Measurements from ENCODE around the gene FOXP2.
"Not testable (repeated sequence)": the region's sequence is repeated elsewhere in the genome, so short reads cannot be mapped to it uniquely, and the experiment has no call there.

Gene FOXP2

DNA sequence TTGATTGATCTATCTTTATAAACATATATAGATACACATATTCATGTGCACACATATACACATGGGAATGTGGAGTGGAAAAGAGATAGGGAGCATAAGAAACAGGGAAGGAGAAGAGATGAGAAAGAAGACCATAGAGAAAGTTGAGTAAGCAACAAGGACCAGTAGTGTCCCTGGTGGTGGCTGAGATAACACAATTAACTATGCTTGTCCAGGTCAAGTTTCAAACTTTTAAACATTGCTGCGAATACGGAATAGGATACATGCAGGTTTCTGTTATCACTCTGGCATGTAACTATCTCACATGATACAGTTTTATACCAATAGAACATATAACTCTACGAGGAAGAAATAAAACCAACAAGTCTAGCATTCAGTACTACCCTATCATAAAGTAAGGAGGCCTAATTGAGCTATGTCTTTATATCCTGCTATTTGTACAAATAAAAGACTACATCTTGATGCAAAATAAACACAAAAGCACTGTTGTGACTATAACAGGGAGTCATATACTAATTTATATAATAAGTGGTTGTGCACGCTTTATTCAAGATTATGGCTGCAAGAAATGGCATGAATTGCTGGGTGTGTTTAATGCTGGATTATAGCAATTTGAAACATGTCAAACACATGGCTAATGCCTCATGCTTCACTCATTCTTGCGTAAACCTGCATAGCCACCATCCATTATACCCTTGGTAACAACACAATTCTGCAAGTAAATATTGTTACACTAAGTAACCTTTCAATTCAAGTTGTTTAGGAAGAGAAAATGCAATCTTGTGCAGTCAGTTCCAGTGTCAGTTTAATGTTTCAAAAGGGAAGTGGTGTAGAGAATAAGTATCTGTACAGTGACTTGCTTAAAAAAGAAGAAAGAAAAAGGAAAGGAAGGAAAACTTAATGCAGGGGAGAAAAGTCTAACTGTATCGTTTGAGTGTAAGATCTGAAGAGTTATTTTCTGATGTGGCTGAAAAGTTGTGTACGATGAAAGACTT, 8.2 kb downstream of the FOXP2 start:
- no peak for DNase-seq

DNA sequence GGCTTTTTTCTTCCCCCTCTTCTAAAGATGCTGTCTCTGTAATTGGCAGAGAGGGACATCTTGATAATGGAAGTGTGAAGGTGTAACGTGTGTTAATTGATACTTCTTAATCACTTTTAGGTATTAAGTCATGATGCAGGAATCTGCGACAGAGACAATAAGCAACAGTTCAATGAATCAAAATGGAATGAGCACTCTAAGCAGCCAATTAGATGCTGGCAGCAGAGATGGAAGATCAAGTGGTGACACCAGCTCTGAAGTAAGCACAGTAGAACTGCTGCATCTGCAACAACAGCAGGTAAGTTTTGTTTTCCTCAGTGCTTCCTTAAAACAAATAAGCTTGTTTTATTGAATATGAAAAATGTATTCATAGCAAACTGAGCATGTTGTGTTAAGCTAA, 11.8 kb downstream of the FOXP2 start:
- DNase-seq = no peak

DNA sequence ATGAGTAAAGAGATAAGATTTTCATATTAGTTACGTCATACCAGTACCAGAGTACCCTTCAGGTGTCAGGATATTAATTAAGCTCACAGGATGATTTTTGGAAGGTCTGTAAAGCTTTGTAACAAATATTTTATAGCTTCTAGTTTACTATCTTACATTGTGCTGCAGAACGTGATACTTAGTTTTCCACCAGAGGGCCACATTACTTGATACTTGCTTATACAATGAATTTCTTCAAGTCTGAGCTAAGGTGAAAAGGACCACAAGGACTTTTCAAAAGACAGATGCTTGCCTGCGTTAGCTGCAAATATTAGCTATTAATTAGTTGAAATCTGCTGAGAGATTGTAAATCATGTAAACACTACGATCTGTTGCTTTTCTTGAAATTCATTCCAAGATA, 12.2 kb downstream of the FOXP2 start:
- DNase-seq = no peak

DNA sequence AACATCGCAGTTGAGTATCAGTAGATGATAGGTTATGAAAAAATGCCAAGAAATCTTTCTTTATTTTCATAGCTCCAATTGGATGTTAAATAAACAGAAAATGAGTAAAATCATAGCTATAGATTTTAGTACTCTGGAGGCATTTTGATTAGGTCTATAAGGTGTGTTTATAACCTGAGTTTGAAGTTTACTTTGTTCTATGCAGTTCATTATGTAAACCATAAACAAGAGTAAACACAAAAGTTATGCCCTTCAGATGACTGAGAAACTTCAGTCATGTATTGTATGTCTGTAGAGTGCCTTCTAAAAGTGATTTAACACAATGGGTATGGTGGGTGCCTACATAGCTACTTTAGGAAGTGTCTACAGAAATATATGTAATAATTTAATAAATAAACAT, 13.6 kb downstream of the FOXP2 start:
- DNase-seq = no peak

DNA sequence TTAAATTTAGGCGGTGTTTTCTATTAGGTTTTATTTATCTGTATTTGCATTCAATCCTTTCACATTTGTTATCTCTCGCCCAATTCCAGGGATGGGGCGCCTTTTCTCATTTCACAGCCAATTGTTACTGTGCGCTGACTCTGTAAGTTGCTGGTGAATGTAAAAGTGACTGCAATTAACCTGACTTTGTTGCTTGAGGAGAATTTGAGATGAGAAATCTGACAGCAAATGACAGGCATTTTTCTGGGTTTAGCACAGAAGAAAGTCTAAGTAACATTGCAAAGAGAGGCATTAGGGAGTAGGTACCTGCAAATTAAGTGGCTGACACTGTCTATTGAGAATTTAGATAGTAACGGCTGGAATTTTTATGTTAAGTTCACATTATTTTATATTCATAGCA, 16.6 kb downstream of the FOXP2 start:
- no peak for DNase-seq

DNA sequence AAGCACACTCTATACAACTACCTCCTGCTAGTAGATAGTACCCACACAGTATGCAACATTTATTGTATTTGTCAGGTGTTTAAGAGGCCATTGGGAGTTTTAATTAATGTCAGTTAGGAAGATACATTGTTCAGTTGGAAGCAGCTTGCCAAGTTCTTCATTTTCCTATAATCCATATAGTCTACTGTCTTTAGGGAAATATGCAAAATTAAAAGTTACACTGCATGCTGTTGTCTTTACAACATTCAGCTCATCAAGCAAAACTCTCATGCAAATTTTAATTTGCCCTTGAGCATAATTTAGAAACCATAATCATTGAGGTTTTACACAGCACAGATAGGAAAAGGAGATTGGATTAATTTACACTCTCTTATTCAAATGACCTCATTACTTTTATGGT, 17.4 kb downstream of the FOXP2 start:
- no peak for DNase-seq

DNA sequence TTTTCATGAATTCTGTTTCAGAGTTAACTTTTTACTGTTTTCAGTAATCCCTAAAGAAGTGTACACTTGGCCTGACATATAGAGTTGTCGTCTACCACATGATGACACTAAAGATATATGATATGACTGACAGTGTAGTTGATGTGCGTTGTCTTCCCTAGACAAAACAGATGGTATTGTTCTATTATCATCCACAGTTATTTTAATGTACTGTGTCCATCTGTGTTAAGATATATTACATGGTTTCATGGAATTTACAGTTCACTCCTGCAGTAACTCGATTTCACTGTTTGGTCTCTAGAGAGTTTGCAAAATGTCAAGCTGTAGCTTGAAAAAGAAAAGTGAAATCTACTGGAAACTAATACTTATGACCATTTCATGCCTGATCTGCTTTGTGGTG, 18.1 kb downstream of the FOXP2 start:
- DNase-seq = no peak

DNA sequence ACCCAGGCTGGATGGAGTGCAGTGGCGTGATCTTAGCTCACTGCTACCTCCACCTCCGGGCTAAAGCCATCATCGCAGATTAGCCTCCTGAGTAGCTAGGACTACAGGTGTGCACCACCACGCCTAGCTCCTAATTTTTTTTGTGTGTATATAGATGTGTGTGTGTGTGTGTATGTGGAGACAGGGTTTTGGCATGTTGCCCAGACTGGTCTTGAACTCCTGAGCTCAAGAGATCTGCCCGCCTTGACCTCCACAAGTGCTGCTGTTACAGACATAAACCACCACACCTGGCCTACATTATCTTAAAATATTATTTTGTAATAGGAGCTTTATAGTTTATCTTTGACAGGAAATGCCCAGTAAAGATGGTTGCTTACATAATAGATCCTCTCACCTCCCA, 25.0 kb downstream of the FOXP2 start:
- no peak for DNase-seq

DNA sequence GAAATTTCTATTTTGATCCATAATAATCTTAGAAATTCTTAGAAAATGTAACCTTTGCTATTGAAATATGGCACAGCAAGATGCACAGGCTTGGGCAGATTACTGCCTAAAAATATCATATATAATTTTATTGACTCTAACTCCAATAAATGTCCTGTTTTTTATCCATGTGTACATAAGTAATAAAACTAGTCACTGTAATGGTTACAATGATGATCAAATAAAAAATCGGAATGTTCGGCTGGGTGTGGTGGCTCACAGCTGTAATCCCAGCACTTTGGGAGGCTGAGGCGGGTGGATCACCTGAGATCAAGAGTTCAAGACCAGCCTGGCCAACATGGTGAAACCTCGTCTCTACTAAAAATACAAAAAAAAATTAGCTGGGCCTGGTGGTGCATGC, 26.3 kb downstream of the FOXP2 start:
- DNase-seq = not testable (repeated sequence)

DNA sequence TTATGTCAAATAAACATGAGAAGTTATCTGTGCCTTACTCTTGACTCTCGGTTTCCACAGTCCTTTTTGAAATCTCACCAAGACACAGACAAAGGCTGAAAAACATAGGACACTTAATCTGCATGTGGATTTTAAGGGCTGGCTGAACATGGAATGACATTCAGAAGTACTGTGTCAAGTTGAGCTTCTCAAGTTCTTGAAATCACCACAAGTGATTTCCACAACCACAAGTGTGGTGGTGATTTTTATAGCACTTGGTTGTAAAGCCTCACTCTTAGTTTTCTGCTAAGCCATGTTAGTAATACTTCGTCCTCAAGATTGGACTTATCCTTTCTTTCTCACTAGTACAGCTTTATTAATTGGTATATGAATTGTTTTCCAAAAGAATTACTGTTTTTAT, 29.6 kb downstream of the FOXP2 start:
- no peak for DNase-seq

DNA sequence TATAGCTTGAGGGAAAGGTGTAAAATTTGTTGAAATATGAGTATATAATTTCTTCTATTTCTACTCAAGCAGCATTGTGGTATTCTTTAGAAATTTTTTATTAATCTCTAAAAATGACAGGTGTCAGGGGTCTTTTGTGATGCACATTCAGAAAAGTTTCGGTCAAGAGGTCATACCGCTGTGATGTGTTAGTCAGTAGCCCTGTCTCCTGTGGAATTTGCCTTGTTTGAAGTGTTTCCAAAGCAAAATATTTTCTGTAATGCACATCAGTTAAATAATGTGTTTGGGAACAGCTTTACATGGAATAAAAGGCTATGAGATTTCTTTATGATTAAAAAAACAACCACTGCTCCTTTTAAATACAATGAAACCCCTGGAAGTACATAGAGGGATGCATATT, 35.8 kb downstream of the FOXP2 start:
- no peak for DNase-seq

DNA sequence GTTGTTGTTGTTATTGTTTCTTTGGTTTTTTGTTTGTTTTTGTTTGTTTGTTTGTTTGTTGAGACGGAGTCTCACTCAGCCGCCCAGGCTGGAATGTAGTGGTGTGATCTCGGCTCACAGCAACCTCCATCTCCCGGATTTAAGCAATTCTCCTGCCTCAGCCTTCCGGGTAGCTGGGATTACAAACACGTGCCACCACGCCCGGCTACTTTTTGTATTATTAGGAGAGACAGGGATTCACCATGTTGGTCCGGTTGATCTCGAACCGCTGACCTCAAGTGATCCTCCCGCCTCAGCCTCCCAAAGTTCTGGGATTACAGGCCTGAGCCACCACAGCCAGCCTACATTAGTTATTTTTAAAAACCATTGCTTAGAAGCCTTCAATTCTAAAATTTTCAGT, 45.0 kb downstream of the FOXP2 start:
- no peak for DNase-seq

DNA sequence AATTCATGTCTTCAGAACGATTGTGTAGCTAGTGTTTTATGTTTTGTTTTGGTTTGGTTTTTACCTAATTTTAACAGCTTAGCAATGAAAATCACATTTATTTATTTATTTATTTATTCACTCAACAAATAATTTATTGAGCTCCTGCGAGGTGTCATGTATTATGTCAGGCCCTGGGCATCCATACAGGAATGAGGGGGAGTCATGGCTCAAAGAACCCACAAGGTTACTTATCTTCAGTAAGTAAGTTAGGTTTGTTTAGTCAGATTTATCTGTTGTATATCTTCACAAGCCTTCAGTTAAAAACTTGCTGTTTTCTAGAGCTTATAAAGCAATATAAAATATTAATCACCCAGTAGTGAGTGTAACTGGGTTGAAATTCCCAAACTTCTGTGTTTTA, 45.4 kb downstream of the FOXP2 start:
- DNase-seq = no peak

DNA sequence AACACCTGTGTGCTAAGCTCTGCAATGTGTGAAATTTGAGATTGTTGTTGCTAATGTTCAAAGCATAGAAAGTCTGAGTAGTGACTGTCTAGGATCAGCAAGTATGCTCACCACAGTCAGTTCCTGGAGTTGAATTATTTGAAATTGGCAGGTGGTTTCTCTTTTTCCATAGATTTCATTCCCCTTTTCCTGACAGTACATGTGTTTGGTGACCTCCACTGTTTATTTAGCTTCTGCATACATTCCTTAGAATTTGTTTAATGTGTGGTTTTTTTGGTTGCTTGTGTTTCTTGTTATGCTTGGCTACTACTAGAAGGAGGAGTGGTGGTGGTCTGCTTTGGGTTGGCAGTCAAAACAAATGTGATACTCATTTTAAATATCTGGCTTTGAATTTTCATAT, 52.3 kb downstream of the FOXP2 start:
- DNase-seq = no peak

DNA sequence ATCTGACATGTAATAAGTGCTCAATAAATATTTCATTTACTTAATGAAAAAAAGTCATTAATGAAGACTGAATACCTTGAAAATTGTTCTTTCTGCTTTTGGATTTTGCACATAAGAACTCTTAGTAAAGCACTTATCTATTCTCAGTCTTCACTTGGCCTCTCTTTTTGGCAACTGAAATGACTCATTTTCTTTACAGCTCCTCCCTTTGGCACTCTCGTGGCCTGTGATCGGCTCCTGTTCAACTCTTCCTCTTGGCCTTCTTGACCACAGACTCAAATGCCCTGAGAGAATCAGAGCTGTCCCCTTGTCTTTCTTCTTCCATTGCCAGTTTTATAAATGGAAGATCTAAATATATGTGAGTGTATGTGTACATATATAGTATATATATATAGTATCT, 54.2 kb downstream of the FOXP2 start:
- DNase-seq = no peak

DNA sequence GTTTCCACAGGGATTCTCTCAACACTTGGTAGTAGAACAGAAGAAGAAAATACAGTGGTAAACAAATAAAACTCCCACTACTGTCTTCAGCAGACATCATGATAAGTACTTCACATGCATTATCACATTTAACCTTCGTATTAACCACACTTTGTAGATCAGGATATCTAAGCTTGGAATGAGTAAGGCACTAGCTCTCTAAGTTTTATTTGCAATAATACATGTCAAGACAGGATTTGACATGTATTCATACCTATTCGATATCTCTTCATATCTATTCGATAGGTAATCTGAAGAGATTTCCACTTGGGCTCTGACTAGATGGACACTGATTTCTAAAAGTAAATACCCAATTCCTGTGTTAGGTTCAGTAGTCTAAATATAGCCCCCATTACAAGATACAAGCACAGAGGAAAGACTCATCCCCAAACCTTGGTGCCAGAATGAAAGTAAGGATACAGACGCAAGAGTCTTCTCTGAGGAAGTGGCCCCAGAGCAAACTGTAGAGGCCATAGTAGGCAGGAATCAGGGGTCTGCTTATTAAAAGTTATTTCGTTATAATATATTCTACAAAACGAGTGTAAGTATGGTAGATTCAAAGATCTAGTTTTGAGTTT, 58.4 kb downstream of the FOXP2 start:
- DNase-seq = no peak

DNA sequence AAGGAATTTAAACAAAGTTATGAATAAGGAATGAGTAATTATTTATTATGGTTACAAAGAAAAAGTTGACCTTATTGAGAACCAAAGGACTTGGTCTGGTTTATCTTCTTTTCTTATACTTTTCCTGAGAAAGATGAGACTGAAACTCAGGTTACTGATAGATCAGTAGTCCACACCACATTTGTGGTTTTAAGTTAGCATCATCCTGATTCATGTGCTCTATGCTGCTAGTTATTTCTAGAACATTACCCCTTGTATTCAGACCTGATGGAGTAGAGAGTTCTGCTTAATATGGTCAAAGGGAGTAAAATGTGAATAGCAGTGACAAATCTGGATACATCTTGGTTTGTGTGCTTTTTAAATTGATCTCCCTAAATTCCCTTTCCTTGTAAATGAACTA, 63.8 kb downstream of the FOXP2 start:
- no peak for DNase-seq

DNA sequence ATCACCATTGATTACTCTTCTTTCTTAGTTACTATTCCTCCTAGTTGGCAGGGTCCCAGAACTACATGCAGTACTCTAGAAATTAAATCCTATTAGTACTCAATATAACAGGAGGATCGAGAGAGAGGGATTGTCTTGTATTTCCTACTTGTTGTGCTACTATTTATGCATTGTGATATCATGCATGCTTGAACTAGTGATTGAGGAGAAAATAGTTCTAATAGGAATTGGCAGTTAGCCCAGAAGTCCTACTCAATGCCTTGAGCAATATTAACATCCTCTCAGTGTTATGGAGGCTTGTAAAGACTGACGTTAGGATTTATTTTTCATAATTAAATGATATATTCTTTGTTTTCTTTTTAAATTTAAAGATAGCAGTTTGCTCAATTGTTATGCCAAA, 67.4 kb downstream of the FOXP2 start:
- DNase-seq = no peak

DNA sequence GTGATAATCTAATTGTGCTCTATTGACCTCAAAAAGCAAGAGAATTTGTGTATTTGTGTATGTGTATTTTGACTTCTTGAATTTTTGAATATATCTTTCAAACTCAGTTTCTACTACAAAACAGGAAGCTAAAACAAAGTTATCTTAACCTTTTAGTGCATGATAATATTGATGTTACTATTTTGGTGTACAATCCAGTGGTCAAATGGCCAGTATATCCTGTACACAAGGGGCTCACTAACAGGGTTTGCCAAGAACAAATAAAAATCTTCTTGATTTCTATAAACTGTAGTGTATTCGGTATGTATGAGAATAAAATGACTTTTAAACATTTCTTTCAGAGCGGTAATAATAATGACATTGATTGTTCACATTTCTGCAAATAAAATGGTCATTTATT, 69.6 kb downstream of the FOXP2 start:
- no peak for DNase-seq

DNA sequence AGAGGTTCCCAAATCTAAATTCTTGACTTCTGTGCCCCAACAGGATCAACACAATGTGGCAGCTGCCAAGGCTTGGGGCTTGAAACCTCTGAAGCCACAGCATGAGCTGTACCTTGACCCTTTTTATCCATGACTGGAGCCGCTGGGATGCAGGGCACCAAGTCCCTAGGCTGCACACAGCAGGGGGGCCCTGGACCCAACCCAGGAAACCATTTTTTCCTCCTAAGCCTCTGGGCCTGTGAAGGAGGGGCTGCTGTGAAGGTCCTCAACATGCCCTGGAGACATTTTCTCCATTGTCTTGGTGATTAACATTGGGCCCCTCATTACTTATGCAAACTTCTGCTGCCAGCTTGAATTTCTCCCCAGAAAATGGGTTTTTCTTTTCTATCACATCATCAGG, 72.6 kb downstream of the FOXP2 start:
- DNase-seq = no peak

DNA sequence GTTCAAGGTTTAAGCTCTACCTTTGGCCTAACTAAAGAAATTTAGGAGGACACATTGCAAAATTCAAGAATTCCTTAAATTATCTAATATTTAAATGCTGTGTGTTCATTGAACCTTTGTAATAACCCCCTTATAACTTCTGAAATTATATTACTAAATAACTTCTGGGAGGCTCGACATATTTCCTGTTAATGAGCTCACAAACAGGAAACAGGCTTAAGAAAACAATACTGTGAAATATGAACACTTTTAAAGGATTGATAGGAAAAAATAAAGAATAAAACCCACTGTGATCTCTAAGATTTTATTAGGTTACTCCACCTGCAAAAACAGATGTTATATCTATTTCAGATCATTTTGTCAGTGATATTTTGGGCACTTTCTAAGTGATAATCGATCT, 74.1 kb downstream of the FOXP2 start:
- no peak for DNase-seq

DNA sequence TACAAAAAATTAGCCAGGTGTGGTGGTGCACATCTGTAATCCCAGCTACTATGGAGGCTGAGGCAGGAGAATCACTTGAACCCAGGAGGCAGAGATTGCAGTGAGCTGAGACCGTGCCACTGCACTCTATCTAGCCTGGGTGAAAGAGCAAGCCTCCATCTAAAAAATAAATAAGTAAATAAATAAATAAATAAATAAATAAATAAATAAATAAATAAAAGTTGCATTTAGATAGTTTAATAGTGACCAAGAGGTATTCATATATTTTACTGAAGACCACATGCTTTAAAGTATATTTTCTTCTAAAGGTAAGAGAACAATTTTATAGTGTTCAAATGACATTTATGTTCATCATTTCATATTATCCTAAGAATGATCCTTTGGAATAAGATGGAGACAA, 82.9 kb downstream of the FOXP2 start:
- not testable (repeated sequence) for DNase-seq

DNA sequence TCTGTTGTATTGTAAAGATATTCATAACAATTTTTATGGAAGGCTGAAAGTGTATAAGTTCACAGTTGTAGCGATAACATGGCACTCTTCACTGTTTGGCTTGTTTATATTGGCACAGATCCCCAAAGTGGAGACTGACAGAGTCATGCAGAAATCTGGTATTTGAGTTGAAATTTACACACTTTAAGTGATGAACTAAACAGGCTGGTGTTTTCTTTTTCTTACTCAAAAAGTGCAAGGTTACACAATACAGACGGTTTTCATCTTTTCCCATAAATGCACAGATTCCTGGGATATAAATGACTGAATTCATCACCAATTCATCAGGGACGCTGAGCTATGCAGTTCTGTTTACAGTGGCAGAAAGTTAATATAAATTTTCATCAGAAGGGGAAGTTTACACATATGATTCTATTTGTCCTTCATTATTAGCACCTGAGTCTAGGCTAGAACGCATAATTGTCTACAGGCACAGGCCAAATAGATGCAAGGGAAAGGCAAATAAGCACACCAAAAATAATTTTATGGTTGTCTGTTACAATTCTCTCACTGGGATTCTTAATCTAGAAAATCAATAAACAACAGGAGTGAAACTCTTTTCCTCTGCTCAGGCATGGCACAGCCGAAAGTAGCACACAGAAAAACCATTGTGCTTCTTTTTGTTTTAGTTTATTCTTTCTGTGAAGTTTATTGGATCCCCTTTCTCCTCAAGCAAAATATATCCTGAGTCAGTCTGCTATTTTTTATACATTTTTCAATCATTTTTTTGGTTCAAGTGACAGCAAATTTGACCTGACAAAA, 88.0 kb downstream of the FOXP2 start:
- DNase-seq = no peak

DNA sequence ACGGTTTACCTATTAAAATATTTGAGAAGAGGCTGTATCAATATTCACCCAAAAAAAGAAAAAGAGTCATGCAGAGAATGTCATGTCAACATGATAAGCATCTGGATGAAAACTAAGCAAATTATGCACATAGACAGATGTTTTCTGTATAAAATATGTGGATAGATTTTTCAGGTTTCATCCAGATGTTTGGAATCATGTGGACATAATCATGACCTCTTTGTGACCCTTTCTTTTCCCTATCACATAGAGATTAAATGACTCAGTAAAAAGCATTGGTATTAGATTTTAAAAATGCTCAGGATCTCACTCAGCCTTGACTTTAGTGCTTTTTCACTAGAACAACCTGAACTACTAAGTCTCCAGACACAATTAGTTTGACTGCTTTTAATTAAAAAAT, 90.0 kb downstream of the FOXP2 start:
- no peak for DNase-seq

All from activated naive CD4-positive, alpha-beta T cell treated with Interleukin-2 at 50 U/mL for 16 hours (primary cell).